Ovary (tissue), 9 donors: ENCODE data around the gene SORCS3. TPM values are rescaled to one million over a fixed set of nuclear protein-coding genes. Genes with fewer than 3 reads are reported as not detected.

ENCODE experiments used
- DNase-seq, 5 donors: peaks; one replicate each; pipeline ENCODE4 v3.0.0-alpha.2; 2019 to 2020
- H3K27ac ChIP-seq, 2 donors: fragments of 200-600 bp; one replicate each; pipeline versions ENCODE4 v1.5.1 to v1.8.0; 2019 to 2022
- H3K27me3 ChIP-seq: fragments of 200-600 bp; one replicate; pipeline ENCODE4 v1.8.0; 2022
- H3K36me3 ChIP-seq: fragments of 200-600 bp; sonication (generic); one replicate; pipeline ENCODE4 v1.5.1; 2019
- H3K4me1 ChIP-seq: one replicate; pipeline ENCODE4 v1.8.1; 2013; ENCODE audit warnings: mild to moderate bottlenecking, moderate library complexity; ENCODE audit not compliant: insufficient read depth
- H3K4me3 ChIP-seq: fragments of 200-600 bp; sonication (generic); one replicate; pipeline ENCODE4 v1.5.1; 2017
- H3K9me3 ChIP-seq, 2 donors: fragments of 200-600 bp in 1 of 2; sonication (generic) in 1 of 2; one replicate each; pipeline versions ENCODE4 v1.5.1 to v1.8.1; 2013 to 2019; ENCODE audit warnings: mild to moderate bottlenecking in 1 of 2, moderate library complexity in 1 of 2
- CTCF ChIP-seq, 3 donors: fragments of 450-650 bp in 2 of 3; fragments of 200-600 bp in 1 of 3; IDR thresholded peaks; one replicate each; pipeline versions ENCODE4 v1.5.1 to v1.8.0; 2016 to 2022; ENCODE audit warnings: antibody characterized with exemption in 3 of 3, mild to moderate bottlenecking in 1 of 3
- EP300 ChIP-seq: sonication (generic); formaldehyde crosslinking; IDR thresholded peaks from one replicate; pipeline ENCODE4 v1.6.1; 2017; ENCODE audit warnings: antibody characterized with exemption
- POLR2A ChIP-seq: fragments of 450-650 bp; IDR thresholded peaks from one replicate; pipeline ENCODE4 v1.6.1; 2017; ENCODE audit warnings: antibody characterized with exemption, mild to moderate bottlenecking, moderate library complexity
- WGBS, 3 donors: extraction: QIAGEN DNeasy Blood & Tissue Kit in 1 of 3; methylation state at CpG; one replicate each; pipeline versions ENCODE4 v1.1.5 to v1.1.7; 2013 to 2017; 5-methylcytosine and 5-hydroxymethylcytosine counted together
- intact Hi-C, 4 donors: fragments of 100-400 bp; cut with DNase I; formaldehyde crosslinking; loops; one replicate each; pipeline versions ENCODE4 v1.11.0 to v1.15.1; 2022 to 2023
- polyA plus RNA-seq, 2 donors: library from polyadenylated mRNA; stranded (reverse); fragments of 200-250 nt in 1 of 2; fragments of 350-450 nt in 1 of 2; fragmentation: Illumina TruSeq in 1 of 2; extraction: RNeasy Lipid Tissue Mini Kit (QIAGEN cat#74804) in 1 of 2; gene quantifications; one replicate each; pipeline ENCODE4 v1.2.3, GENCODE V29; 2013 to 2014
- total RNA-seq, 7 donors: library from RNA; depleted of rRNA in 2 of 7; stranded (reverse); fragments of >200 nt in 2 of 7; fragmentation: NEBNext Ultra II Directional in 3 of 7; extraction: Animal tissue kit (Norgen Biotek cat#: 25700) in 3 of 7; gene quantifications; one replicate each; pipeline versions ENCODE4 v1.1.0 to v1.2.4, GENCODE V29; 2016 to 2023
- donor health status: DM: no; HTN: no; CAD: no; lungs with moderate emphysema.
- donor health status: DM: no; HTN: no; CAD: no.
- donor health status: Bipolar disorder and iron deficiency.
- donor health status: DM: yes; HTN: yes; CAD: no.
- donor health status: DM: no; HTN: no; CAD: no.
- donor health status: DM: yes; HTN: yes; CAD: no.

The SORCS3 gene
- total and polyA plus RNA-seq, 9 donors, result 0.07 to 4.5 (median 0.79) TPM; not detected in 1

- 65 to 76% (median 73%) methylated on average over 1 of the region's 1 CpG for WGBS, 3 donors
Observed at GRCh38 chr10:105025092-105025491, 384.0 kb downstream of the SORCS3 start.

GRCh38 chr10:105026566-105026965 lies 385.5 kb downstream of the SORCS3 start:
- no peaks in the 10 kb centered on the region for H3K4me1 ChIP-seq
- intact Hi-C loops, result no loop called here
- 85 to 88% (median 86%) methylated on average over 5 of the region's 5 CpGs for WGBS, 3 donors
- H3K4me3 ChIP-seq, result no peak overlapping the region
- no peak overlapping the region for H3K27ac ChIP-seq
- no peaks in the 10 kb centered on the region for H3K9me3 ChIP-seq
- no peaks in the 10 kb centered on the region for H3K27me3 ChIP-seq
- TF ChIP-seq CTCF (IDR thresholded peaks at IDR 0.05) (no peak), POLR2A (no peak), EP300 (no peak)
- H3K36me3 ChIP-seq, result no peaks in the 10 kb centered on the region
- no peak for DNase-seq

More at GRCh38 chr10:105025092-105025491, 384.0 kb downstream of the SORCS3 start:
- Histone ChIP-seq H3K4me3 (no peak overlapping the region), H3K36me3 (no peaks in the 10 kb centered on the region), H3K27ac (no peak overlapping the region), H3K4me1 (no peaks in the 10 kb centered on the region), H3K27me3 (no peaks in the 10 kb centered on the region), H3K9me3 (no peaks in the 10 kb centered on the region)
- no peak for TF ChIP-seq POLR2A
- no peak for TF ChIP-seq EP300
- no peak for TF ChIP-seq CTCF (IDR thresholded peaks at IDR 0.05)
- DNase-seq, result no peak
- intact Hi-C loops, result no loop called here

GRCh38 chr10:105029286-105029685 lies 388.2 kb downstream of the SORCS3 start:
- no peaks in the 10 kb centered on the region for H3K27me3 ChIP-seq
- no peak for DNase-seq
- WGBS, 3 donors, result 11 to 19% (median 13%) methylated on average over 1 of the region's 1 CpG
- H3K4me3 ChIP-seq, result no peak overlapping the region
- no peak for TF ChIP-seq EP300
- no peak for TF ChIP-seq CTCF (IDR thresholded peaks at IDR 0.05)
- TF ChIP-seq POLR2A, result no peak
- H3K27ac ChIP-seq, result no peak overlapping the region
- H3K4me1 ChIP-seq, result no peaks in the 10 kb centered on the region
- no peaks in the 10 kb centered on the region for H3K9me3 ChIP-seq
- H3K36me3 ChIP-seq, result no peaks in the 10 kb centered on the region
- intact Hi-C loops, result no loop called here

GRCh38 chr10:105037022-105037421 lies 395.9 kb downstream of the SORCS3 start:
- DNase-seq, result no peak
- no peaks in the 10 kb centered on the region for H3K36me3 ChIP-seq
- H3K4me3 ChIP-seq, result no peak overlapping the region
- H3K4me1 ChIP-seq, result no peaks in the 10 kb centered on the region
- TF ChIP-seq POLR2A (no peak), CTCF (IDR thresholded peaks at IDR 0.05) (no peak), EP300 (no peak)
- H3K27ac ChIP-seq, result no peak overlapping the region
- H3K9me3 ChIP-seq, result no peaks in the 10 kb centered on the region
- intact Hi-C loops, result no loop called here
- no peaks in the 10 kb centered on the region for H3K27me3 ChIP-seq

GRCh38 chr10:105041956-105042355 lies 400.9 kb downstream of the SORCS3 start:
- Histone ChIP-seq H3K27ac (no peak overlapping the region), H3K9me3 (no peaks in the 10 kb centered on the region), H3K36me3 (no peaks in the 10 kb centered on the region), H3K4me1 (no peaks in the 10 kb centered on the region), H3K27me3 (no peaks in the 10 kb centered on the region), H3K4me3 (no peak overlapping the region)
- no peak for TF ChIP-seq CTCF (IDR thresholded peaks at IDR 0.05)
- no peak for TF ChIP-seq POLR2A
- TF ChIP-seq EP300, result no peak
- WGBS, 3 donors, result 88 to 90% (median 88%) methylated on average over 1 of the region's 1 CpG
- intact Hi-C loops, result no loop called here
- DNase-seq, result no peak
